HG03469 (cell line): ENCODE measurements around the gene PHF20.
"Not testable (repeated sequence)": the region's sequence is repeated elsewhere in the genome, so short reads cannot be mapped to it uniquely, and the experiment has no call there.

Source experiments
- ATAC-seq: cut with Tn5 transposase; IDR thresholded peaks from one replicate; pipeline ENCODE4 v1.9.1; 2021; ENCODE audit warnings: mild to moderate bottlenecking, moderate library complexity, moderate number of reproducible peaks; ENCODE audit not compliant: unreplicated experiment

Gene PHF20

DNA sequence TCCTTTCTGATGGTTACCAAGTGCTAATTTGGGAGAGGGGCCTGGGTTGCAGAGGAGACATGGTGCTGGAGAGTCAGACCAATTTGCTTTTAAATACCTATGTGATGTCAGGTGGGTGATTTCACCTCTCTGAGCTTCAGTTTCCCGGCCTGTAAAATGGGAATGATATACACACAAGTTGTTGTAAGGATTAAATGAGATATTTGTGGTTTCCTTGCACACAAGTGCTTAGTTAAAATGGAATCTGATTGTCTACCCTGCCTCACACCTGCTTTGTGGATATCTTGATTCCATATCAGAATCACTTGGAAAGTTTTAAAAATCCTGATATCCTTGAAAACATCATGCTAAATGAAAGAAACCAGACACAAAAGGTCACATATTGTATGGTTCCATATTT is 138.0 kb downstream of the PHF20 start:
- no peak for ATAC-seq

DNA sequence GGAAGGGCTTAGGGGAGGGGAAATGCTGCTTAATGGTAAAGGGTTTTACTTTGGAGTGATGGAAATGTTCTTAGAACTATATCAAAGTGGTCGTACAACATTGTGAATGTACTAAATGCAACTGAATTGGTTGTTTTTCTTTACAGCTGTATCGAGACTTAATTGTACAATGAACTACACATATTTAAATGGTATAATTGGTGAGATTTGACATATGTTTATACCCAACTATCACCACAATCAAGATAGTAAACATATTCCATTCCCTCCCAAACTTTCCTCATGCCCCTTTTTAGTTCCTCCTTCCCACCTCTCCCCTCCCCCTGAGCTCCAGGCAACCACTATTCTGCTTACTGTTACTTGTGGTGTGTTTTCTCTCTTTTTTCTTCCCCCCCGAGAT is 138.4 kb downstream of the PHF20 start:
- no peak for ATAC-seq

DNA sequence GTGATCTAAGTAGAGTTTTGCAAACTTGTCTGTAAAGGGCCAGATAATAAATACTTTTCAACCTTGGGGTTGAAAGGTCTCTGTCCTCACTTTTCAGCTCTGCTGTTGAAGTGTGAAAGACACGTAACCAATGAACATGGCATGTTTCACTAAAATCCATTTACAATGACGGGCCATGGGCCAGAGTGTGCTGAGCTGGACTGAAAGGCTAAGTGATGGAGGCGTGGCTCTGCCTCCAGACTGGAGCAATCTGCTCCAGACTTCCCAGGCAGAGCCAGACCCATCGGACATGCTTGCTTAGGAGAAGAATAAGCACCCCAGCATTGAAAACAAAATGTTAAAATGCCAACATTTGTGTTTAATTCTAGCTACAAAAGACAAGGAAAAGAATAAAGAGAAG is 141.1 kb downstream of the PHF20 start:
- ATAC-seq, result no peak

DNA sequence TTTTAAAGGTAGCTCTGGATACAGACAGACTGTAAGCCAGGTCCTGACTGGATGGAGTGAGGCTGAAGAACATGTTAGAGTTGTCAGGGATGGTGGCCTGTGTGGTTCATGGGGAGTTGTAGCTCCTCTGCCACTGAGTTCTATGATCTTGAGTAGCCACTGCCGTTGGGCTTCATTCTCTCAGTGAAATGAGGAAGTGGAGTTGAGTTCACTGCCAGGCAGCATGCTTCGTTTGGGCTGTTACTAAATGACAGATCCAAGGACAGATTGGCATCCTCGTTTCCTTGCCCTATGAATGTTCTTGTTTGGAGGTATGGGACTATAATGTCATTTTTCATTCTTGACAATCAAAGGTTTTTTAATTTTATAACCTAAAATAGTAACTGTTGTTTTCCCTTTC is 145.3 kb downstream of the PHF20 start:
- ATAC-seq, result no peak

DNA sequence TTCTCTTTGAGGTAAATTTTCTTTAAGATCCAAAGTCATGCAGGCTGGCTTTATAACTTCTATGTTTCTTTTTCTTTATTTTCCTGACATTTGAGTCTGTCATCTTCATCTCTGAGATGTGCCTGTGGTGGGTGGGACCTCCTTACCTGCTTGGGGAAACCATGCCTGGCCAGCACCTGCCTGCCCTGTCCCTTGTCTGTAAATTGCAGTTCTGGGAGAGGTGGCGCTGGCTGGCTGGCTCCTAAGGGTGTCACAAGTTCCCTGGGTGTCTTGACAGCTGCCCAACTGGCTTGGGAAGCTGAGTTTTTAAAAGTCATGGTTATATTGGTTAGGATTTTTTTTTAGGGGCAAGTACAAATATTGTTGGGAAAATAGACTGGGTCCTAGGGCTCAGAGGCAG is 146.2 kb downstream of the PHF20 start:
- no peak for ATAC-seq

DNA sequence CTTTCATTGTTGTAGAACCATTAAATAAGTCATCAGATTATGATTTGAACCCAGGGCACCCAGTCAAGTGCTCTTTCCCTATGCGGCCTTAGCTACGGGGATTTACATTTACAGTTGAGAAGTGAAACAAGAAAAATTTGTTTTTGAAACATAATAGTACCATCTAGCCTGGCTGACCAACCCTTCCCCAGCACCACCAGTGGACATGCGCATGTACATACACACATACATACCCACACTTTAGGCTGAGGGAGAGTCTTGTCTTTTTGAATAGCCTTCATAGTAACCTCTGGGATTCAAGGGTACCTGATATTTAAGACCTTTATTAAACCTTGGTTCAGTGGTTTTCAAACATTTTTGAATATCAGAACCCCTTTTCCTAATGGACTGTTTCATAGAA is 148.7 kb downstream of the PHF20 start:
- no peak for ATAC-seq

DNA sequence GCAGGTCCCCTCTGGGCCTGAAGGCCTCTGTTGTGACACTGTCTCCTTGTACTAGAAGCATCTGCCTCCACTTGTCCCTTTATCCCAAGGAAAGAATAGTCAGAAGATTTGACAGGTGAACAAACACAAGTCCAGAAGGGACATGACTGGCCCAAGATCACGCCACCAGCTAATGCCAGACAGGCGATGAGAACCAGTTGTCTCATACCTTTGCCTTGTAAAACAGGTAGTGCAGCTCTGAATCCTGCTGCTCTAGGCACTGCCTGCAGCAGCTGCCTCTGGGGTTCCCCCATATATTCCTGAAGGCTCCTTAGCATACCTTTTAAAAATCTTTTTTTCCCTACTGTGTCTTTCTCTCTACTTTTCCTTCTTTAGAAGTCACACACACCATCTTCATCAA is 157.5 kb downstream of the PHF20 start:
- no peak for ATAC-seq

DNA sequence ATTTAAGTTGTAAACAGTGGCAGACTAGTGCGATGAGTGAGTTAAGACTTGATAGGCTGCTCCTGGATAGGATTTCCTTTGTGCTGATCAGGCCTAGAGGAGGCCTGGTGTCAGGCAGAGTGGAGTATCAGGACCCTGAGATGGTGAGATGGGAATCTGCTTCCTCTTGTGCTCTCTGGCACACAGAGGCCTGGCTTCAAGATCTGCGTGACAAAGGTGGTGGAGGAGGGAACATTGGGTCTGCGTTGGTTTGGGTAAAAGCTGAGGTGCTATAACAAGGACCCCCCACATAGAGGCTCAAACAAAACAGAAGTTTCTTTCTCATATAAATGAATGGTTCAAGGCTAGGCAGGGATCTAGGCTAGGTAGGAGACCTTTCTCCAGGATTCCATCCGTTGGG is 162.2 kb downstream of the PHF20 start:
- ATAC-seq, result no peak

DNA sequence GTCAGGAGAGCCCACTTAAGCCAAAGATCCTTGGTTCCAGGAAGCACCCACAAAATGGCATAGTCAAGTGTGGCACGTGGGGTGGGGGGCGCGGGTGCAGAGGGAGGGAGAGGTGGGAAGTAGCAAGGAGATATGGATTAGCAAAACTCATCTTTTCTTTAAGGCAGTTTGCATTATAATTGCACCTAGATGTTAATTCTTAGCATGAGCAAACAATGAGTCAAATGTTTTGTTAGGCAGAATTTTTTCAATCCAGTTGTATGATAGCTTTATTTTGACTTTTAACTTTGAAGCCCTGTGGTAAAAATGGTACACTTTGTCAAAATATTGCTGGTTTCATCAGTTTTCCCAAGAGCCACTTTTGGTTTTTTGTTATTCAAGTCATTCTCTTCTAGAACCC is 167.4 kb downstream of the PHF20 start:
- ATAC-seq, result no peak

DNA sequence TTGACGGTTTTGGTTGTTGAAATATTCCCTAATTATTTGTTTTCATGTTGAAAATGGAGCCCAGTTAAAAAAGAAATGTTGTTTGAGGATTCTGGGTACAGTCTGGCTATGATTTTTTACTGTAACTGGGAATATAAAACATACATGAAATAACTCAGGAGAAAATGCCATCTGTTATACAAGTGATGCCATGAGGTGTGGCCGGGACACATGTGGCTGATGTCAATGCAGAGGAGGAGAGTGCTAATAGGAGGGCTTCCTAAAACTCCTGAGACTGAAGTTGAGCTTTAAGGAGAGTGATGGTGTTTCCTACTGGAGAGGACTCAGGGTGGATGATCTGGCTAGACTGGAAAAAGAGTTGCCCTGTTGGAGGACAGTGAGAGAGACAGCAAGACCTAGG is 169.8 kb downstream of the PHF20 start:
- no peak for ATAC-seq

DNA sequence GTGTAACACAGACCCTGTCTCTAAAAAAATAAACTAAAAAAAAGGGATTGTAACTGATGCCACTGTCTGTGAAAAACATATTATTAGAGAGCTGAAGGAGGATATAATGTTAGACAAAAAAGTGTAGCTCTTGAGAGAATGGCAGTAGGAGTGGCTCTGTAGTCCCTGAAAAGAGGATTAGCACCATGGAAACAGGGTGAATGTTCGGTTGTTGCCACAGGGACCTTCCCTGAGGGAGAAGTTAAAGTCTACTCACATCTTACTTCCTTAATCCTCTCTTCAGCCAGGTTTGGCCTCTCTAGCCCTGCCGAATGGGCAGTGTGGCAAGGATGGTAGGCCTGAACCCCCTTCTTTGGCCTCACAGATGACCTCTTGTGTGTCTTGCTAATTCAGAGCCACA is 170.4 kb downstream of the PHF20 start:
- no peak for ATAC-seq

DNA sequence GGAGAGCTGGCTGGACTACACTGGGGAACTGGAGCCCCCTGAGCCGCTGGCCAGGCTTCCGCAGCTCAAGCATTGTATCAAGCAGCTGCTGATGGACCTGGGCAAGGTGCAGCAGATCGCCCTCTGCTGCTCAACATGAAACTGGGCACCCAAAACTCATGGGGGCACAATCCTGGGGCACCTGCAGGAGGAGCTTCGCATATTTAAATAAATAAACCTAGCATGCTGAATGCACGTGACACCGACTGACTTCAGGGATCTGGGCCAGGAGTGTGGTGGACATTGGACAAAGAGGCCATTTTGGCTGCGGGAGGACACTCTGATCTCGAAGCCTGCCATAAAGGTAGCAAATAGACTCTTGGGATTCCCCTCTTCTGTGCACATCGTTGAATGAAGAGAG is 175.7 kb downstream of the PHF20 start:
- ATAC-seq, result no peak

DNA sequence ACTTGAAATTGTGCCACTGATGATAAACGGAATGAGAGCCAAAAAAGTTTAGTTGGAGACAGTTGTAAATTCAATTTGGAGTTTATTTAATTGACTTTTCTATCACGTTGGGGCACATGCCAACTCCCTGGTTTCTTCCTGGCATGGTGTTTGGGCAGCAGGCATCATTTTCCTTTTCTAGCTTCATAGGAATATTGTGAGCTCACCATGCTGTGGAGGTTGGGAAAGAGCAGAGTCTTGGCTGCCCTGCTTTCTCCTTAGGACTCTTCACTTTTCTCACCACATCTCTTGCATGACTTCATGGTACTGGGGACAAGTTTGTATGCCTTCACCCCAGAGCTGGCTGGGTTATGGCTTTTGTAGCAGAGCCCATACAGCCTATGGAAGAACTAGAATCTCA is 176.1 kb downstream of the PHF20 start:
- no peak for ATAC-seq

DNA sequence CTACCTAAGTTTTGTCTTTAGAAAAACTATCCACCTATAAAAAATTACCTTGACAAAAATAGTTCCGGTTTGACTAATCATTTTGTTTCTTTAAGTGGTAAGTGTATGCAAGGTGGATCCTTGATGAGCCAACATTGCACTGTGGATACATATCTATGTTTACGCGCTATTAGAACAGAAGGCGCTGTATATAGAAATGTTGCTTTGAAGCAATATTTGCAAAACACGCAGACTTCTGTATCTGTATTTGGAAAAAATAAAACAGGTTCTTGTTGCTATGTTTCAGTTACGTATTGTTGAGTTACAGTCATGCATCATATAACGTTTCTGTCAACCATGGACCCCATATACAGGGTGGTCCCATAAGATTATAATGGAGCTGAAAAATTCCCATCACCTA is 178.3 kb downstream of the PHF20 start:
- no peak for ATAC-seq

DNA sequence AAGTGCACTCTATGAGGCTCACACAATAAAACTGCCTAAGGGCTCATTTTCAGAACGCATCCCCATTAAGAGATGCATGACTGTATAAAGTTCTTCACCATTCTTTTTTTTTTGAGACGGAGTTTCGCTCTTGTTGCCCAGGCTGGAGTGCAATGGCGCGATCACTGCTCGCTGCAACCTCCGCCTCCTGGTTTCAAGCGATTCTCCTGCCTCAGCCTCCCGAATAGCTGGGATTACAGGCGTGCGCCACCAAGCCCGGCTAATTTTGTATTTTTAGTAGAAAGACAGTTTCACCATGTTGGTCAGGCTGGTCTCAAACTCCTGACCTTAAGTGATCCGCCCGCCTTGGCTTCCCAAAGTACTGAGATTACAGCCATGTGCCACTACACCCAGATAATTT is 180.3 kb downstream of the PHF20 start:
- not testable (repeated sequence) for ATAC-seq

DNA sequence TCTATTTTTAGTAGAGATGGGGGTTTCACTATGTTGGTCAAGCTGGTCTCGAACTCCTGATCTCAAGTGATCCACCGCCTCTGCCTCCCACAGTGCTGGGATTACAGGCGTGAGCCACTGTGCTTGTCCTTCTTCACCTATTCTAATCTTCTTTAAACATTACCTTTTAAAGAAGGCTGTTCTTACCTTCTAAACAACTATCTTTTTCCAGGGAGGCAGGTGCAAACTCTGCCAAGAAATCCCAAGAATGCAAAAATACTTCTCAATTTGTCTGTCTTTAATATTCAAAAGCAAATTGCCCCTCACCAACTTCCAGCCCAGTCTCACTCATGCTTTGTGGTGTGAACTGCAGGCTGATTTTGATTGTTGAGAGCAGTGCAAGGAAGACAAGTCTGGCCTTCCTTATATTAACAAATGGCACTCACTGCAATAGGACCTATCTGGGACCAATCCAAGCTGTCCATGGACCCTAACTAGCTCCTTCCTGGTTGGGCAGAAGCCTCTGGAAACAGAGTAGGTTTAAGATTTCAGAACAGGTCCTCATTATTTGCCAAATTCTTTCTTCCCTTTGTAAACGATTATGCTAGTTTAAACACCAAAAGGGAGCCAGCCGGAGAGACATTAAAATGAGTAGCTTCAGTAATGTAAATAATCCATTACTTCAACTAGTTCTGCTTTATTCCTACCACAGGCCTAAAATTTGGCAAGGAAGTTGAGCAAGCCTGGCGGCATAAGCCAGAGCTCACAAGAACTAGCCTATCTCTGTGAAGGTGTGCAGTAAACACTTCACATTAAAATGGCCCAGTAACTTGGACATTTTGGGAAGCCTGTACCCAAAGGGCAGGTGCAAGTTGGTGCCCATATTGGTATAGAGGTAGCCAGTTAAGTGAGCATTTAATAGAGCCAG is 180.9 kb downstream of the PHF20 start:
- no peak for ATAC-seq

DNA sequence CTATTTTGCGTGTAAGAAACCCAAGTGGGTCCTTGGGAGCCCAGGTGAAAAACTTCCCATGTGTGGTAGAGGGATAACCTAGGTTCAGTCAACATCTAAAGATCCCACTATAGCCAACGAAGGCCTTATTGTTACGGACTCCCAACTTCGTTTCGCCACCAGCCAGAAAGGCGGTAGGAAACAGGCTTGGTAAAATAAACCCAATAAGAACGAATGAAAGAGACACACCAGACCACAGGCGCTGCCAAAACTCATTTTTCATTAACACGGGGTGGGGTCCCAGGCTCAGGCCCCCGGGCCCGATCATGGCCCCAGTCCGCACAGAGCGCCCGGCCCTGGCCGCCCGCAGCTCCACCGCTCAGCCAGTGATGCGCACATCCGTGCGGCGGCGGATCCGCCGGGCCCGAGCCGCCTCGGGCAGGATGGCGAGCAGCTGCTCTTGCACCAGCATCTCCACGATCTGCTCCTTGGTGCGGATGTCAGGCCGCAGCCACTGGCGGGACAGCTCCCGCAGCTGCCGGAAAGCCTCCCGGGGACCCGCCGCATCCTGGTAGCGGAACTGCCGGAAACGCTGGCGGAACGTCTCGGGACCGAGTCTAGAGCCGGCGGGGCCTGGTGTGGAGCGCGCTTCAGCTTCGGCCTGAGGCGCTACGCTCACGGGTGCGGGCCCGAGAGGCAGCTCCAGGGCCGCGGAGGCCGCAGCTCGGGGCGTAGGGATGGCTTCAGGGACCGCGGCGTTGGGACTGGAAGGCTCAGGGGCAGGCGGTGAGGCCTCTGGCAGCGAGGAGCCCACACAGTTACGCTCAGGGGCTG is 181.8 kb downstream of the PHF20 start:
- no peak for ATAC-seq

DNA sequence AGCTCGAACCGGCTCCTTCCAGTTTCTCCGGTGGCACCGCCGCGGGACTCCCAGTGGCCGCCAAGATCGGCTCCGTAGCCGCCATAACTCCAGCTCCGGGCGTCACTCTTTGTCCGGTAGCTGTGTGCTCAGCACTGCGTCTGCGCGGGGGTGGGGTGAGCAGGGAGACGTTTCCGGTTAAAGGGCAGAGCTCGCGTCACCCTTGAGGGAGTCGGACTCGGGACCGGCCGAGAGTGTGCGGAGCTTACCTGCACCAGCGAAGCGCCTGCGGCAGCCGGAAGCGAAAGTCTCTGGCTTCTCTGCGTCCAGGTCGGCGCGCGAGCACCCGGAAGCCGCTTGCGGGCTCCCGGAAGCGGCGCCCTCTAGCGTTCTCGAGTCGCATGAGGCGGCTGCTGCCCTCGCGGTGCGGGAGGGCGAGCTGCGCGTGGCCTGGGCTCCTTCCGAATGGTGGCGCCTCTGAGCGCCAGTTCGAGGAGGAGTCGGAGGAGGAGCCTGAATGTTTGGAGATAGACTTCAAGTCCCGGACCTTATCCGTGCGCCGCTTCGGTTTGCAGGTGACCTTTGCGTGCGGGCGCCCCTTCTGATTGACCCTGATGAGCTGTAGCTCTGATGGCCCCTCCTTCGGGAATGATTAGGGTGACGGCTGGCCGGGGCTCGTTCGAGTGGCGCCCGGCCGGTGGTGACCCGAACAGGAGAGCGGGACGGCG is 182.5 kb downstream of the PHF20 start, which contains the start of gene SCAND1:
SCAND1 (minus strand) TSS at position 303 of the 707 bp plus-strand sequence; CDS start at position 85, 218 bp downstream.
- peak; percentile 89 for ATAC-seq

DNA sequence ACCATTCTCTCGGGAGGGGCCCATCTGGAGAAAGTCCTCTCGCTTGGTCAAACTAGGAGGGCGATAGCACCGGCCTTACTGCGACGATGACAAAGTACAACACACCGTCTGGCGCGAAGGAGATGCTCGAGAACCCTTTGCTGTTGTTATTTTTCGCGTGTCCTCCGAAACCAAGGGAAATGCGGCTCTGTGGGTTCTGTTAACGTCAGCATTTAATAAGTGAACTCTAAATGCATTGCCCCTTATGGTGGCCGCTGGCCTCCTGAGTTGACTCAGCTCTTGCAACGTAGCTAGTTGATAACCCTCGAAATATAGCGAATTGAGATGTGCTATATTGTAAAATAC is 183.1 kb downstream of the PHF20 start:
- ATAC-seq, result no peak

DNA sequence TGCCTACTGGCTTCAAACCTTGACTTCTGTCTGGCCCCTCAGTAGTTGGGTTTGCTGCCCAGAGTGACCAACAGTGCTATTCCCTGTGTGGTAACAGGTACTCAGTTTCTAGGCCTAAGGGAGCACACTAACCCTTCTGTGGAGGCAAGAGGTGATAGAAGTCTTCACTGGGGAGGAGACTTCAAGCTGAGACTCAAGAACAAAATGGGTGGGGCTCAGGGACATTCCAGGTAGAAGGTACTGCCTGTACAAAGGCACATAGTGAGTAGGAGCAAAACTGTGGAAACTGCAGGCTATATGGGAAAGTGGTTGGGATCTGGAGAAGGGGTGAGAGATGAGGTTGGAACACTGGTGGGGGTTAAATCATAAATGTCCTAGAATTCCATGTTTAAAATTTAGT is 184.8 kb downstream of the PHF20 start:
- ATAC-seq, result no peak

DNA sequence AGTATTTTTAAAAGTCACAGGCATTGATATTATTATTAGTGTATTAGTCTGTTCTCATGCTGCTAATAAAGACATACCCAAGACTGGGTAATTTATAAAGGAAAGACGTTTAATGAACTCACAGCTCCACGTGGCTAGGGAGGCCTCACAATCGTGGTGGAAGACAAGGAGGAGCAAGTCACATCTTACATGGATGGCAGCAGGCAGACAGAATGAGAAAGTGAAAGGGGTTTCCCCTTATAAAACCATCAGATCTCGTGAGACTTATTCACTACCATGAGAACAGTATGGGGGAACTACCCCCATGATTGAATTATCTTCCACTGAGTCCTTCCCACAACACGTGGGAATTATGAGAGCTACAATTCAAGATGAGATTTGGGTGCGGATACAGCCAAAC is 187.5 kb downstream of the PHF20 start:
- not testable (repeated sequence) for ATAC-seq
